Measurements from ENCODE around the gene KLHL25. TPM values are rescaled to one million over a fixed set of nuclear protein-coding genes. Genes with fewer than 3 reads are reported as not detected.
A peak's percentile ranks its signal among the peaks of the same experiment; 100 is the strongest.

The KLHL25 gene
- total RNA-seq, 4 donors from 2014 or later, result 3.1 to 11.6 (median 8.1) TPM

GRCh38 chr15:85743392-85744055, 51.2 kb downstream of the KLHL25 start:
- 66 to 80% methylated on average over 10 to 12 of the region's 14 CpGs for WGBS, 2 donors
- Histone ChIP-seq H3K4me1 (peaks cover 0 to 18% (median 4%) of the 10 kb centered on the region in 3 donors), H3K27me3 (no peaks in the 10 kb centered on the region), H3K4me3 (no peak overlapping the region), H3K36me3 (peaks cover 36 to 91% (median 53%) of the 10 kb centered on the region in 3 donors), H3K27ac (no peak overlapping the region), H3K9me3 (no peaks in the 10 kb centered on the region)
- intact Hi-C loops (cut with DNase I), result no loop called here
- TF ChIP-seq CTCF (IDR thresholded peaks at IDR 0.05) (no peak), POLR2A (IDR thresholded peaks at IDR 0.05) (no peak)
- DNase-seq, result no peak

DNA sequence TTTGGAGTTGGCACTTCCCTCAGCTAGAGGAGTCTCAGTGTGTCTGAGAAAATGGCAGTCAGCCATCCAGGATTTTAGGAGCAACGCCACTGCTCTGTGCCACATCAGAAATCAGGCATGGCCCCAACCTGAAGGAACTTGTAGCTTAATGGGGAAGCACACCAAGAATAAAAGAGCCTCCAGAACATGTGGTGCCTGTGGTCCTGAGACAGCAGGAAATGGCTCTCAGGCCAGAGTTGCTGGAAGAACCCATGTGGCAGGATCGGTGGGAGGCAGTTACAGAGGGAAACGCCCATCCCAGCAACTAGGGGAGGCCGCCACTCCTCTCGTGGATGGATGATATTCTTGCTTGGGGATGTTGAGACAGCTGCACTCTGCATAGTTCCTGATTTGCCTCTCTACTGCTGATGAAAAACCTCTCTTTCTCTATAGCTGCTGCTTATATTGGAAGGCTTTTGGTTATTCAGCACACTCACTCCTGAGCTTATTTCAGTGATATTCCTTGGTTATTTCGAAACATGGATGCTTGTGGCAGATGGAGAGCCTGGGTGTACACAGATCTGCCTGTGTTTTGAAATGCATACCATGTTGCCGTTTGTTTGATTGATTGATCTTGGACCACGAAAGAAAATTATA, 52.4 kb downstream of the KLHL25 start:
- no peak for TF ChIP-seq POLR2A (IDR thresholded peaks at IDR 0.05)
- no peak for TF ChIP-seq CTCF (IDR thresholded peaks at IDR 0.05)
- Histone ChIP-seq H3K4me1 (peaks cover 0 to 12% (median 4%) of the 10 kb centered on the region in 3 donors), H3K27ac (peak overlapping the region in 2 of 4 donors; percentile 7 to 9), H3K4me3 (no peak overlapping the region), H3K9me3 (no peaks in the 10 kb centered on the region), H3K36me3 (peaks cover 36 to 91% (median 52%) of the 10 kb centered on the region in 3 donors), H3K27me3 (no peaks in the 10 kb centered on the region)
- WGBS, 2 donors, result 53 to 56% methylated on average over 7 to 8 of the region's 8 CpGs
- no peak for DNase-seq
- intact Hi-C loops (cut with DNase I), result no loop called here

- H3K36me3 ChIP-seq, result peaks cover 31 to 91% (median 51%) of the 10 kb centered on the region in 3 donors
- H3K9me3 ChIP-seq, result no peaks in the 10 kb centered on the region
- no peak for DNase-seq
- no peaks in the 10 kb centered on the region for H3K27me3 ChIP-seq
- TF ChIP-seq CTCF (IDR thresholded peaks at IDR 0.05), result no peak
- no peak for TF ChIP-seq POLR2A (IDR thresholded peaks at IDR 0.05)
- H3K4me1 ChIP-seq, result peaks cover 0 to 12% (median 4%) of the 10 kb centered on the region in 3 donors
- no peak overlapping the region for H3K4me3 ChIP-seq
- intact Hi-C loops (cut with DNase I), result no loop called here
- WGBS, 2 donors, result 80 to 93% methylated on average over 11 of the region's 11 CpGs
- no peak overlapping the region for H3K27ac ChIP-seq
Observed at GRCh38 chr15:85741662-85742061, 53.1 kb downstream of the KLHL25 start.

DNA sequence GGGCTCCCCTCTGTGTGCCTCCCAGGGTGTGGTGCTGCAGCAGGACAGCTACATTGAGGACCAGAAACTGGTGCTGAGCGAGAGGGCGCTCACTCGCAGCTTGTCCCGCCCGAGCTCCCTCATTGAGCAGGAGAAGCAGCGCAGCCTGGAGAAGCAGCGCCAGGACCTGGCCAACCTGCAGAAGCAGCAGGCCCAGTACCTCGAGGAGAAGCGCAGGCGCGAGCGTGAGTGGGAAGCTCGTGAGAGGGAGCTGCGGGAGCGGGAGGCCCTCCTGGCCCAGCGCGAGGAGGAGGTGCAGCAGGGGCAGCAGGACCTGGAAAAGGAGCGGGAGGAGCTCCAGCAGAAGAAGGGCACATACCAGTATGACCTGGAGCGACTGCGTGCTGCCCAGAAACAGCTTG, 53.7 kb downstream of the KLHL25 start:
- Histone ChIP-seq H3K4me1 (peaks cover 0 to 12% (median 4%) of the 10 kb centered on the region in 3 donors), H3K27me3 (no peaks in the 10 kb centered on the region), H3K4me3 (no peak overlapping the region), H3K27ac (no peak overlapping the region), H3K9me3 (no peaks in the 10 kb centered on the region), H3K36me3 (peaks cover 27 to 91% (median 49%) of the 10 kb centered on the region in 3 donors)
- 91 to 95% methylated on average over 12 to 13 of the region's 20 CpGs for WGBS, 2 donors
- TF ChIP-seq CTCF (IDR thresholded peaks at IDR 0.05) (no peak), POLR2A (IDR thresholded peaks at IDR 0.05) (no peak)
- intact Hi-C loops (cut with DNase I), result no loop called here
- DNase-seq, result no peak

- Histone ChIP-seq H3K4me3 (no peak overlapping the region), H3K4me1 (peaks cover 0 to 5% (median 2%) of the 10 kb centered on the region in 3 donors), H3K36me3 (peaks cover 11 to 91% (median 34%) of the 10 kb centered on the region in 3 donors), H3K27ac (no peak overlapping the region), H3K9me3 (peaks cover 0 to 10% (median 9%) of the 10 kb centered on the region in 3 donors), H3K27me3 (no peaks in the 10 kb centered on the region)
- DNase-seq, result no peak
- no peak for TF ChIP-seq POLR2A (IDR thresholded peaks at IDR 0.05)
- TF ChIP-seq CTCF (IDR thresholded peaks at IDR 0.05), result no peak
- WGBS, 2 donors, result 91 to 94% methylated on average over 6 of the region's 6 CpGs
- intact Hi-C loops (cut with DNase I), result no loop called here
Observed at GRCh38 chr15:85737061-85737460, 57.7 kb downstream of the KLHL25 start.

All from esophagus squamous epithelium (tissue), 5 donors.